K562 (cell line): ENCODE results near the gene PHYHIPL. TPM values are rescaled to one million over a fixed set of nuclear protein-coding genes. Genes with fewer than 3 reads are reported as not detected.

ENCODE experiments used
- ATAC-seq: fragments of 200-7000 bp; cut with Tn5 transposase; 3 replicates; pipeline ENCODE4 v1.9.1; 2020; ENCODE audit warnings: moderate library complexity
- BruUV-seq: library from RNA; stranded (reverse); fragments of 400-500 nt; replicated peaks from 2 replicates; lab custom pipeline; 2021; lab: Mats Ljungman, UMichigan
- CTCF ChIA-PET: fragments of 300-600 bp; formaldehyde crosslinking; extraction: SDS; loops from one replicate; lab custom pipeline; 2021; ENCODE audit warnings: low intra/inter-chr PET ratio; lab: Yijun Ruan, JAX
- POLR2A ChIA-PET: fragments of 300-600, 350-650 bp; sonication (Branson Sonifier 250); formaldehyde crosslinking; extraction: SDS; loops from one replicate; lab custom pipeline; 2021; ENCODE audit warnings: antibody characterized with exemption, inconsistent platforms; lab: Yijun Ruan, JAX
- DNase-seq, 4 experiments: peaks; one replicate each; pipeline versions ENCODE4 v3.0.0 to v3.0.0-alpha.2; 2011 to 2018; ENCODE audit warnings: low spot score in 3 of 4, mixed read lengths in 3 of 4; ENCODE audit errors: extremely low read depth in 1 of 4
- FAIRE-seq: peaks from 2 replicates; lab custom pipeline; 2011; peaks lifted over from hg19 to GRCh38; lab: Jason Lieb, UNC
- H2AFZ ChIP-seq: 2 replicates; pipeline ENCODE4 v1.6.0; 2011; ENCODE audit warnings: low read depth, low read length, control low read depth, inconsistent platforms
- H3K27ac ChIP-seq: fragments of 200-600 bp; 3 replicates; pipeline ENCODE4 v1.8.0; 2011; ENCODE audit warnings: low read depth, mild to moderate bottlenecking, control low read depth, inconsistent platforms, low read length, moderate library complexity, mixed read lengths; ENCODE audit errors: extremely low read depth
- H3K27me3 ChIP-seq, 2 experiments: fragments of 300-600 bp in 1 of 2; 2 replicates in 1 of 2; 3 replicates in 1 of 2; pipeline versions ENCODE4 v1.6.0 to v1.8.0; 2011; ENCODE audit warnings: inconsistent platforms in 2 of 2, low read length in 2 of 2, mild to moderate bottlenecking in 1 of 2, mixed read lengths in 1 of 2, moderate library complexity in 1 of 2; ENCODE audit not compliant: control insufficient read depth in 2 of 2, insufficient read depth in 2 of 2
- H3K36me3 ChIP-seq: fragments of 300-600 bp; 3 replicates; pipeline ENCODE4 v1.8.0; 2011; ENCODE audit warnings: mild to moderate bottlenecking, low read length, inconsistent platforms; ENCODE audit not compliant: control insufficient read depth, insufficient read depth
- H3K4me1 ChIP-seq, 2 experiments: fragments of 200-600 bp in 1 of 2; replicated peaks in 1 of 2; 2 replicates in 1 of 2; 3 replicates in 1 of 2; pipeline versions ENCODE4 v1.5.1 to v1.8.0; 2011; ENCODE audit warnings: inconsistent platforms in 2 of 2, low read length in 2 of 2, mild to moderate bottlenecking in 1 of 2, mixed read lengths in 1 of 2, moderate library complexity in 1 of 2; ENCODE audit not compliant: control insufficient read depth in 2 of 2, insufficient read depth in 2 of 2
- H3K4me2 ChIP-seq: 2 replicates; pipeline ENCODE4 v1.6.1; 2011; ENCODE audit warnings: low read length, control low read depth, inconsistent platforms, mixed read lengths; ENCODE audit not compliant: insufficient read depth
- H3K4me3 ChIP-seq: fragments of 200-600 bp; sonication (generic), shearing (Covaris generic); 2 replicates; pipeline ENCODE4 v1.5.1; 2016; ENCODE audit warnings: control low read depth, inconsistent platforms
- H3K79me2 ChIP-seq: fragments of 200-600 bp; 3 replicates; pipeline ENCODE4 v1.8.0; 2011; ENCODE audit warnings: low read length, inconsistent platforms; ENCODE audit not compliant: control insufficient read depth, insufficient read depth
- H3K9ac ChIP-seq, 2 experiments: 2 replicates each; pipeline versions ENCODE4 v1.6.0 to v1.6.1; 2011; ENCODE audit warnings: low read depth in 2 of 2, low read length in 2 of 2, control low read depth in 1 of 2, inconsistent platforms in 1 of 2, mild to moderate bottlenecking in 1 of 2, mixed read lengths in 1 of 2; ENCODE audit not compliant: insufficient read depth in 1 of 2
- H3K9me1 ChIP-seq: one replicate; pipeline ENCODE4 v1.6.0; 2011; ENCODE audit warnings: inconsistent platforms, mild to moderate bottlenecking, low read length, moderate library complexity; ENCODE audit not compliant: control insufficient read depth, insufficient read depth
- H3K9me3 ChIP-seq: replicated peaks from 2 replicates; pipeline ENCODE4 v1.5.1; 2011; ENCODE audit warnings: low read depth, low read length, inconsistent platforms; ENCODE audit not compliant: control insufficient read depth, insufficient read depth
- H4K20me1 ChIP-seq: replicated peaks from 2 replicates; pipeline ENCODE4 v1.6.1; 2011; ENCODE audit warnings: low read length, inconsistent platforms, mixed read lengths; ENCODE audit not compliant: control insufficient read depth, insufficient read depth
- ARID2 ChIP-seq: fragments of 450-650 bp; IDR thresholded peaks from 2 replicates; pipeline ENCODE4 v1.6.1; 2017; ENCODE audit warnings: antibody characterized with exemption, mild to moderate bottlenecking
- BDP1 ChIP-seq: IDR thresholded peaks from 3 replicates; pipeline ENCODE4 v1.6.1; 2011; ENCODE audit not compliant: insufficient read length, insufficient read depth
- BHLHE40 ChIP-seq: IDR thresholded peaks from 2 replicates; pipeline ENCODE4 v1.6.1; 2011; ENCODE audit warnings: low read length, improper control_type of control experiment
- HNRNPK ChIP-seq: fragments of 200-400 bp; formaldehyde crosslinking; IDR thresholded peaks from one replicate; pipeline ENCODE4 v1.6.1; 2018; ENCODE audit warnings: mild to moderate bottlenecking, low read depth, low read length; ENCODE audit not compliant: poor library complexity, severe bottlenecking
- MTA3 ChIP-seq: fragments of 450-650 bp; formaldehyde crosslinking; IDR thresholded peaks from 2 replicates; pipeline ENCODE4 v1.6.1; 2017; ENCODE audit warnings: mild to moderate bottlenecking, borderline replicate concordance
- NFATC3 ChIP-seq: fragments of 450-650 bp; IDR thresholded peaks from 2 replicates; pipeline ENCODE4 v1.6.1; 2017; ENCODE audit warnings: mild to moderate bottlenecking
- PCBP2 ChIP-seq: fragments of 200-400 bp; formaldehyde crosslinking; IDR thresholded peaks from 2 replicates; pipeline ENCODE4 v1.6.1; 2018; ENCODE audit warnings: low read length, low read depth, mild to moderate bottlenecking, moderate library complexity; ENCODE audit not compliant: poor library complexity, severe bottlenecking
- PTBP1 ChIP-seq: fragments of 200-400 bp; formaldehyde crosslinking; IDR thresholded peaks from 2 replicates; pipeline ENCODE4 v1.6.1; 2017; ENCODE audit warnings: low read depth, low read length
- SMAD1 ChIP-seq: fragments of 150-350 bp; IDR thresholded peaks from 2 replicates; pipeline ENCODE4 v1.6.1; 2014; ENCODE audit warnings: low read length, low read depth; ENCODE audit not compliant: partially characterized antibody
- U2AF2 ChIP-seq: fragments of 200-400 bp; formaldehyde crosslinking; optimal IDR thresholded peaks from 2 replicates; pipeline ENCODE3; 2017; ENCODE audit warnings: low read depth, mild to moderate bottlenecking, low read length
- ZNF24 ChIP-seq: fragments of 450-650 bp; IDR thresholded peaks from 2 replicates; pipeline ENCODE4 v1.6.1; 2016
- WGBS: fragments of 100-300 bp; shearing (Covaris generic); methylation state at CpG from one replicate; pipeline ENCODE4 v1.1.6; 2016; ENCODE audit warnings: low coverage, mixed read lengths; ENCODE audit not compliant: insufficient coverage; ENCODE audit errors: missing lambda C conversion rate; 5-methylcytosine and 5-hydroxymethylcytosine counted together
- in situ Hi-C: fragments of 300-500 bp; cut with MboI; formaldehyde crosslinking; loops from 4 replicates; pipeline ENCODE4 v1.15.0; 2018; ENCODE audit warnings: inconsistent platforms, mixed read lengths
- intact Hi-C: fragments of 100-400 bp; cut with micrococcal nuclease; formaldehyde crosslinking; loops from 2 replicates; pipeline ENCODE4 v1.14.2; 2022
- polyA plus RNA-seq, 8 experiments: library from polyadenylated mRNA; depleted of rRNA in 4 of 8; stranded (reverse) in 5 of 8; unstranded in 3 of 8; fragments of >200 nt; fragmentation: Nextera tagmentation in 2 of 8; fragmentation: Illumina TruSeq in 1 of 8; extraction: Ambion mirVana in 2 of 8; extraction: Trizol in 1 of 8; gene quantifications; 2 replicates each; pipeline versions ENCODE4 v1.2.1 to v1.2.3, GENCODE V29; 2011 to 2014; ENCODE audit warnings: inconsistent platforms in 1 of 8, missing spikeins in 1 of 8
- total RNA-seq, 7 experiments: library from RNA; depleted of rRNA in 6 of 7; stranded (reverse); fragments of >200 nt in 6 of 7; fragmentation: Illumina TruSeq in 2 of 7; extraction: Trizol in 2 of 7; gene quantifications; 2 replicates each; pipeline versions ENCODE4 v1.2.1 to v1.2.3, GENCODE V29; 2011 to 2021; ENCODE audit warnings: low replicate concordance in 1 of 7
- TF ChIP-seq, protein P1 (sequence below): fragments of 200-800 bp; sonication (Bioruptor generic); IDR thresholded peaks from 2 replicates; pipeline ENCODE4 v1.6.1; 2016; ENCODE audit warnings: missing genetic modification characterization, missing compliant biosample characterization

PHYHIPL gene
- total and polyA plus RNA-seq, 9 of the 15 experiments (the other 6 are each of a cell fraction or from before 2014, with no cell fraction given): not detected

DNA sequence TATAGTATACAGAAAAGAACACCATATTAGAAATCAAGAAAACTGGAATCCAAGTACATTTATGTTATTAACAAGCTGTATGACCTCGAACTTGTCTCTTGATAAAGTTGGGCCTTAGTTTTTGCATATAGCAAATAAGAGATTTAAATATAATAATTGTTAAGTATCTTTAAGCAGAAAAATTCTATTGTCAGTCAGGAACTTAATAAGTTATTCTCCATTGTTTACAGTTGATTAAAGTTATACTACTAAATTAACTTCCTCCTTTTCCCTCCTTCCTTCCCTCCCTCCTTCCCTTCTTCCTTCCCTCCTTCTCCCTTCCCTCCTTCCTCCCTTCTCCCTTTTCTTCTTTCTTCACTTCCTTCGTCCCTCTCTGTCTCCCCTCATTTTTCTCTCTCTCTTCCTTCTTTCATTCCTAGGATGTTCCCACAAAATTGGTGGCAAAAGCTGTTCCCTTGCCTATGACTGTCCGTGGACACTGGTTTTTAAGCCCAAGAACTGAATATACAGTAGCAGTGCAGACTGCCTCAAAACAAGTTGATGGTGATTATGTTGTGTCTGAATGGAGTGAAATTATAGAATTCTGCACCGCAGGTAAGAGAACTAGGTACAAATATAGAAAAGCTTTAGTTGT lies 59.7 kb downstream of the PHYHIPL start:
- H3K9me1 ChIP-seq: no peaks in the 10 kb centered on the region
- no peak overlapping the region for H3K4me2 ChIP-seq
- WGBS: 1% methylated on average over 4 of the region's 4 CpGs
- no peaks in the 10 kb centered on the region for H4K20me1 ChIP-seq
- in situ Hi-C loops: no loop called here
- POLR2A ChIA-PET: no interaction called here
- DNase-seq: no peak
- CTCF ChIA-PET: interaction anchor here (0.7 kb wide), 1 partner anchor 577 kb away, joined by 3 read pairs; no protein-coding TSS in a partner anchor
- no TSS peak for BruUV-seq
- H3K27ac ChIP-seq: no peak overlapping the region
- H3K9ac ChIP-seq: no peak overlapping the region
- H3K36me3 ChIP-seq: no peaks in the 10 kb centered on the region
- no peak for TF ChIP-seq U2AF2
- TF ChIP-seq, protein P1, sequence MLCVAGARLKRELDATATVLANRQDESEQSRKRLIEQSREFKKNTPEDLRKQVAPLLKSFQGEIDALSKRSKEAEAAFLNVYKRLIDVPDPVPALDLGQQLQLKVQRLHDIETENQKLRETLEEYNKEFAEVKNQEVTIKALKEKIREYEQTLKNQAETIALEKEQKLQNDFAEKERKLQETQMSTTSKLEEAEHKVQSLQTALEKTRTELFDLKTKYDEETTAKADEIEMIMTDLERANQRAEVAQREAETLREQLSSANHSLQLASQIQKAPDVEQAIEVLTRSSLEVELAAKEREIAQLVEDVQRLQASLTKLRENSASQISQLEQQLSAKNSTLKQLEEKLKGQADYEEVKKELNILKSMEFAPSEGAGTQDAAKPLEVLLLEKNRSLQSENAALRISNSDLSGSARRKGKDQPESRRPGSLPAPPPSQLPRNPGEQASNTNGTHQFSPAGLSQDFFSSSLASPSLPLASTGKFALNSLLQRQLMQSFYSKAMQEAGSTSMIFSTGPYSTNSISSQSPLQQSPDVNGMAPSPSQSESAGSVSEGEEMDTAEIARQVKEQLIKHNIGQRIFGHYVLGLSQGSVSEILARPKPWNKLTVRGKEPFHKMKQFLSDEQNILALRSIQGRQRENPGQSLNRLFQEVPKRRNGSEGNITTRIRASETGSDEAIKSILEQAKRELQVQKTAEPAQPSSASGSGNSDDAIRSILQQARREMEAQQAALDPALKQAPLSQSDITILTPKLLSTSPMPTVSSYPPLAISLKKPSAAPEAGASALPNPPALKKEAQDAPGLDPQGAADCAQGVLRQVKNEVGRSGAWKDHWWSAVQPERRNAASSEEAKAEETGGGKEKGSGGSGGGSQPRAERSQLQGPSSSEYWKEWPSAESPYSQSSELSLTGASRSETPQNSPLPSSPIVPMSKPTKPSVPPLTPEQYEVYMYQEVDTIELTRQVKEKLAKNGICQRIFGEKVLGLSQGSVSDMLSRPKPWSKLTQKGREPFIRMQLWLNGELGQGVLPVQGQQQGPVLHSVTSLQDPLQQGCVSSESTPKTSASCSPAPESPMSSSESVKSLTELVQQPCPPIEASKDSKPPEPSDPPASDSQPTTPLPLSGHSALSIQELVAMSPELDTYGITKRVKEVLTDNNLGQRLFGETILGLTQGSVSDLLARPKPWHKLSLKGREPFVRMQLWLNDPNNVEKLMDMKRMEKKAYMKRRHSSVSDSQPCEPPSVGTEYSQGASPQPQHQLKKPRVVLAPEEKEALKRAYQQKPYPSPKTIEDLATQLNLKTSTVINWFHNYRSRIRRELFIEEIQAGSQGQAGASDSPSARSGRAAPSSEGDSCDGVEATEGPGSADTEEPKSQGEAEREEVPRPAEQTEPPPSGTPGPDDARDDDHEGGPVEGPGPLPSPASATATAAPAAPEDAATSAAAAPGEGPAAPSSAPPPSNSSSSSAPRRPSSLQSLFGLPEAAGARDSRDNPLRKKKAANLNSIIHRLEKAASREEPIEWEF (CRISPR knock-in tag): no peak
- no peak for TF ChIP-seq MTA3
- no peak for TF ChIP-seq ZNF24
- TF ChIP-seq PCBP2: peak; percentile 66
- TF ChIP-seq ARID2: no peak
- no peak for TF ChIP-seq NFATC3
- TF ChIP-seq BHLHE40: no peak
- TF ChIP-seq HNRNPK: peak; percentile 49
- no peak for TF ChIP-seq SMAD1
- TF ChIP-seq BDP1: no peak
- no peak for TF ChIP-seq PTBP1
- H3K27me3 ChIP-seq: no peaks in the 10 kb centered on the region
- no peak overlapping the region for H3K4me3 ChIP-seq
- ATAC-seq: no peak
- FAIRE-seq: no peak
- intact Hi-C loops: no loop called here
- H3K79me2 ChIP-seq: no peaks in the 10 kb centered on the region
- H3K9me3 ChIP-seq: no peaks in the 10 kb centered on the region
- no peak overlapping the region for H2AFZ ChIP-seq
- H3K4me1 ChIP-seq: no peaks in the 10 kb centered on the region
